Kidney (tissue), 14 donors: ENCODE results near the gene GOLPH3. TPM values are rescaled to one million over a fixed set of nuclear protein-coding genes. Genes with fewer than 3 reads are reported as not detected.

Source experiments
- DNase-seq, 5 donors: peaks; one replicate each; pipeline ENCODE4 v3.0.0-alpha.2; 2013 to 2020
- FAIRE-seq: peaks from 2 replicates; lab custom pipeline; 2012; peaks lifted over from hg19 to GRCh38; lab: Jason Lieb, UNC
- H3K27ac ChIP-seq, 2 donors: one replicate each; pipeline ENCODE4 v1.7.0; 2013; ENCODE audit warnings: low read depth in 2 of 2, low read length in 2 of 2, inconsistent platforms in 1 of 2
- H3K27me3 ChIP-seq: one replicate; pipeline ENCODE4 v1.7.1; 2013; ENCODE audit warnings: low read length, inconsistent platforms; ENCODE audit not compliant: control insufficient read depth, insufficient read depth
- H3K36me3 ChIP-seq, 3 donors: one replicate each; pipeline versions ENCODE4 v1.7.0 to v1.7.1; 2013; ENCODE audit warnings: low read length in 3 of 3, control low read depth in 1 of 3, inconsistent platforms in 1 of 3; ENCODE audit not compliant: insufficient read depth in 3 of 3, control insufficient read depth in 2 of 3
- H3K4me1 ChIP-seq, 3 donors: one replicate each; pipeline versions ENCODE4 v1.7.0 to v1.7.1; 2013; ENCODE audit warnings: low read length in 3 of 3, inconsistent platforms in 1 of 3, low read depth in 1 of 3; ENCODE audit not compliant: control insufficient read depth in 2 of 3, insufficient read depth in 2 of 3
- H3K4me3 ChIP-seq, 3 donors: one replicate each; pipeline versions ENCODE4 v1.7.0 to v1.8.1; 2013; ENCODE audit warnings: low read length in 3 of 3, control low read depth in 1 of 3, inconsistent platforms in 1 of 3
- H3K9ac ChIP-seq, 3 donors: one replicate each; pipeline versions ENCODE4 v1.7.0 to v1.7.1; 2013; ENCODE audit warnings: low read length in 3 of 3, control low read depth in 1 of 3, inconsistent platforms in 1 of 3
- H3K9me3 ChIP-seq, 3 donors: one replicate each; pipeline versions ENCODE4 v1.7.0 to v1.7.1; 2013; ENCODE audit warnings: low read length in 3 of 3, control low read depth in 1 of 3, inconsistent platforms in 1 of 3; ENCODE audit not compliant: control insufficient read depth in 2 of 3, insufficient read depth in 1 of 3
- intact Hi-C: fragments of 100-400 bp; cut with DNase I; formaldehyde crosslinking; loops from one replicate; pipeline ENCODE4 v1.11.1; 2022
- polyA plus RNA-seq: library from polyadenylated mRNA; stranded (reverse); fragments of 350-450 nt; fragmentation: Illumina TruSeq; extraction: RNeasy Lipid Tissue Mini Kit (QIAGEN cat#74804); gene quantifications from one replicate; pipeline ENCODE4 v1.2.3, GENCODE V29; 2014; ENCODE audit warnings: low read depth, low replicate concordance; ENCODE audit not compliant: insufficient read depth
- total RNA-seq: library from RNA; stranded (reverse); fragmentation: NEBNext Ultra II Directional; extraction: Animal tissue kit (Norgen Biotek cat#: 25700); gene quantifications from one replicate; pipeline ENCODE4 v1.2.1, GENCODE V29; 2021
- TF ChIP-seq, protein P1 (sequence below): IDR thresholded peaks from 3 replicates; pipeline ENCODE4 v1.5.1; 2012; ENCODE audit warnings: mild to moderate bottlenecking, moderate library complexity, borderline replicate concordance; ENCODE audit not compliant: insufficient read depth; ENCODE audit errors: extremely low read depth
- donor health status: control.
- donor health status: control.
- donor health status: control.
- donor health status: control.
- donor health status: control.
- donor health status: DM: yes; HTN: yes; CAD: no.
- donor health status: Normal renal cell carcinoma (clear cell type).

The GOLPH3 gene
- total and polyA plus RNA-seq, 2 donors from 2014 or later, result 38.5 to 118 TPM

DNA sequence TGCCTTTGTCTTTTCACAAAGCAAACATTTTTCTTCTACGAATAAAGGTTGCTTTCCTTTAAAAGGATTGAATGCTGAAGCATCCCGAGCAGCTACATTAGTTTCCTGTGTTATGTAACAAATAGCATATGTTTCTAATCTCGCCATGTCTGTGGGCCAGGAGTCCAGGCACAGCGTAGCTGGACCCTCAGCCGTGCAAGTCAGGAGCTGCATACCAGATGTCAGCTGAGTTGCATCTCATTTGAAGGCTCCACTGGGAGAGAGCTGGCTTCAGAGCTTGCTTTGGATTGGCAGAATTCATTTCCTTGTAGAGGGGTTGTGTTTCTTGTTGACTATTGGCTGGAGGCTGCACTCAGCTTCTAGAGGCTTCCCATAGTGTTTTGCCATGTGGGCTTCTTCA lies 16.0 kb upstream of the GOLPH3 start:
- Histone ChIP-seq H3K27ac (no peak overlapping the region), H3K4me1 (no peaks in the 10 kb centered on the region), H3K27me3 (no peaks in the 10 kb centered on the region), H3K9ac (no peak overlapping the region), H3K36me3 (no peaks in the 10 kb centered on the region), H3K4me3 (no peak overlapping the region), H3K9me3 (peaks cover 0 to 4% (median 1%) of the 10 kb centered on the region in 3 donors)
- intact Hi-C loops, result no loop called here
- FAIRE-seq (no peak), DNase-seq (peak in 3 of 5 donors; percentile 45 to 89 (median 56))
- TF ChIP-seq, protein P1, sequence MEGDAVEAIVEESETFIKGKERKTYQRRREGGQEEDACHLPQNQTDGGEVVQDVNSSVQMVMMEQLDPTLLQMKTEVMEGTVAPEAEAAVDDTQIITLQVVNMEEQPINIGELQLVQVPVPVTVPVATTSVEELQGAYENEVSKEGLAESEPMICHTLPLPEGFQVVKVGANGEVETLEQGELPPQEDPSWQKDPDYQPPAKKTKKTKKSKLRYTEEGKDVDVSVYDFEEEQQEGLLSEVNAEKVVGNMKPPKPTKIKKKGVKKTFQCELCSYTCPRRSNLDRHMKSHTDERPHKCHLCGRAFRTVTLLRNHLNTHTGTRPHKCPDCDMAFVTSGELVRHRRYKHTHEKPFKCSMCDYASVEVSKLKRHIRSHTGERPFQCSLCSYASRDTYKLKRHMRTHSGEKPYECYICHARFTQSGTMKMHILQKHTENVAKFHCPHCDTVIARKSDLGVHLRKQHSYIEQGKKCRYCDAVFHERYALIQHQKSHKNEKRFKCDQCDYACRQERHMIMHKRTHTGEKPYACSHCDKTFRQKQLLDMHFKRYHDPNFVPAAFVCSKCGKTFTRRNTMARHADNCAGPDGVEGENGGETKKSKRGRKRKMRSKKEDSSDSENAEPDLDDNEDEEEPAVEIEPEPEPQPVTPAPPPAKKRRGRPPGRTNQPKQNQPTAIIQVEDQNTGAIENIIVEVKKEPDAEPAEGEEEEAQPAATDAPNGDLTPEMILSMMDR, result no peak

DNA sequence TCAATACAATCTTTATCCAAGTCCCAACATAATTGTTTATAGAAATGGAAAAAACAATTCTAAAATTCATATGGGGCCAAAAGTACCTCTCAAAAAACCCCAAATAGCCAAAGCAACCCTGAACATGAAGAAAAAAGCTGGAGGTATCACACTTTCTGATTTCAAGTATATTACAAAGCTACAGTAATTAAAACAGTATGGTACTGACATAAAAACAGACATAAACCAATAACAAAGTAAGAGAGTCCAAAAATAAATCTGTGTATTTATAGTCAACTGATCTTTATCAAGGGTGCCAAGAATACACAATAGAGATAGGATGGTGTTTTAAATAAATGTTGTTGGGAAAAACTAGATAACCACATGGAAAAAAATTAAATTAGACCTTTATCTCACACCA lies 13.6 kb upstream of the GOLPH3 start:
- TF ChIP-seq, protein P1, result no peak
- Histone ChIP-seq H3K27me3 (no peaks in the 10 kb centered on the region), H3K36me3 (no peaks in the 10 kb centered on the region), H3K27ac (no peak overlapping the region), H3K9ac (no peak overlapping the region), H3K9me3 (peaks cover 0 to 4% (median 1%) of the 10 kb centered on the region in 3 donors), H3K4me1 (no peaks in the 10 kb centered on the region), H3K4me3 (no peak overlapping the region)
- DNase-seq, result no peak
- no peak for FAIRE-seq
- intact Hi-C loops, result no loop called here

DNA sequence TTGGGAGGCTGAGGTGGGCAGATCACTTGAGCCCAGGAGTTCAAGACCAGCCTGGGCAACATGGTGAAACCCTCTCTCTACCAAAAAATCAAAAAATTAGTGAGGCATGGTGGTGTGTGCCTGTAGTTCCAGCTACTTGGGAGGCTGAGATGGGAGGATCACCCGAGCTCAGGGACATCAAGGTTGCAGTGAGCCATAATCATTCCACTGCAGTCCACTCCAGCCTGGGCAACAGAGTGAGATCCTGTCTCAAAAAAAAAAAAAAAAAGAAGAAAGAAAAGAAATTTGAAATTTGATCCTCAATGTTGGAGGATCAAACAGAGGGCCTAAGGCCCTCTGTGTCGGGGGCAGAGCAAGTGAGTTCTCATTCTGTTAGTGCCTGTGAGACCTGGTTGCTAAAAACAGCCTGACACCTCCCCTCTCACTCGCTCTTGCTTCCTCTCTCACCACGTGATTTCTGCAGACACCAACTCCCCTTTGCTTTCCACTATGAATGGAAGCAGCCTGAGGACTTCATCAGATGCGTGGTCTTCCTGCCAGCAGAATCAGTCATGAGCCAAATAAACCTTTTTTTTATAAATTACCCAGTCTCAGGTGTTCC lies 8.4 kb upstream of the GOLPH3 start:
- H3K27me3 ChIP-seq, result no peaks in the 10 kb centered on the region
- TF ChIP-seq, protein P1, result no peak
- peaks cover 0 to under 1% (median 0%) of the 10 kb centered on the region in 3 donors for H3K9me3 ChIP-seq
- FAIRE-seq, result no peak
- no peak for DNase-seq
- H3K4me1 ChIP-seq, result no peaks in the 10 kb centered on the region
- no peaks in the 10 kb centered on the region for H3K36me3 ChIP-seq
- H3K4me3 ChIP-seq, result no peak overlapping the region
- intact Hi-C loops, result no loop called here
- no peak overlapping the region for H3K9ac ChIP-seq
- no peak overlapping the region for H3K27ac ChIP-seq
